Sciatic nerve (tissue), 2 donors: ENCODE results near the gene PBX3. TPM values are rescaled to one million over a fixed set of nuclear protein-coding genes. Genes with fewer than 3 reads are reported as not detected.

Experiments used
- ATAC-seq: fragments of 200-7000 bp; cut with Tn5 transposase; one replicate; pipeline ENCODE4 v1.9.1; 2020; ENCODE audit warnings: mild to moderate bottlenecking, moderate library complexity
- DNase-seq: peaks from one replicate; pipeline ENCODE4 v3.0.0-alpha.2; 2020; ENCODE audit warnings: low spot score
- intact Hi-C: fragments of 100-400 bp; cut with DNase I; formaldehyde crosslinking; loops from one replicate; pipeline ENCODE4 v1.14.2; 2022
- total RNA-seq: library from RNA; stranded (reverse); fragmentation: NEBNext Ultra II Directional; extraction: Animal tissue kit (Norgen Biotek cat#: 25700); gene quantifications from one replicate; pipeline ENCODE4 v1.2.1, GENCODE V29; 2021
- donor health status: DM: no; HTN: no; CAD: no.
- donor health status: DM: no; HTN: no; CAD: no.

PBX3 gene
- total RNA-seq, 1 donor from 2014 or later: 39.1 TPM

DNA sequence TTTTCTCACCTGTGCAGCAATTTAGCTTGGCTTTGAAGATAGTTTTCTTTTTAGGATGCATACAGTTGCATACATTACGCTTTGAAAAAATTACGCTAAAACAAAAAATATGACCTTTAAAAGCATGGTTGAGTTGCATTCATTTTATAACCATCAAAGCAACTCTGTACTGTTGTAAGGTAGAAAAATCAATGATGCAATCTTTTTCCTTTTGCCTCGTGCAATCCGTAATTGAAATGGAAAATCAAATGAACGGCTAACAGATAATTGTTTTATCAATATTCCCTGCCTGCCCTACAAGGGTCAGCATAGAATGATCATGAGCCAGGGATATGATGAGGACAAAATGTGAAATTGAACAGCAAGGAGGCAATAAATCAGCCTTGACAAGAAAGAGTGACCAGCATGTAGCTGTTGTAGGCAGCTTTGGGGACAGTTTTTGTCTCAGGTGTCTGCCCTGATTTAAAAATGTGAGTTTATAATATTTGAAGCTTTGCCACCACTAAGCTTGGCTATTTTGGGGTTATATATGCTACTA is 98.2 kb downstream of the PBX3 start:
- intact Hi-C loops: no loop called here
- ATAC-seq (no peak), DNase-seq (no peak)

DNA sequence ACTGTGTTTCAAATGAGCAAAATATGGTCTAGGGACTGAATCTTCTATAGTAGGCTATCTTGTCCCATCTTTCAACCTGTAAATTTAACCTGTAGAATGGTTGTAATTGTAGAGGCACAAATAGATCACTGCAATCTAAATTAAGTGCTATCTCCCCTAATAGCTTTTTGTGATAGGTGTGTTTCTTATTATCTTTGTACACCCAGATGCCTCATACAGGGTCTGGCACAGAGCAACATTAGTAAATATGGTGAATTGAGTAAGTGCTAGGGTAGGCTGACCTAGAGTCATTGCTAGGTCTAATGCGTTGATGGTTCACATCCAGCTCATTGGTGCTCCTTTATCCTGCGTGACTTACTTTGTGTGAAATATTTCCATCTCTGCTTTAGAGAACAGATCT is 100.6 kb downstream of the PBX3 start:
- ATAC-seq (no peak), DNase-seq (no peak)
- intact Hi-C loops: no loop called here

DNA sequence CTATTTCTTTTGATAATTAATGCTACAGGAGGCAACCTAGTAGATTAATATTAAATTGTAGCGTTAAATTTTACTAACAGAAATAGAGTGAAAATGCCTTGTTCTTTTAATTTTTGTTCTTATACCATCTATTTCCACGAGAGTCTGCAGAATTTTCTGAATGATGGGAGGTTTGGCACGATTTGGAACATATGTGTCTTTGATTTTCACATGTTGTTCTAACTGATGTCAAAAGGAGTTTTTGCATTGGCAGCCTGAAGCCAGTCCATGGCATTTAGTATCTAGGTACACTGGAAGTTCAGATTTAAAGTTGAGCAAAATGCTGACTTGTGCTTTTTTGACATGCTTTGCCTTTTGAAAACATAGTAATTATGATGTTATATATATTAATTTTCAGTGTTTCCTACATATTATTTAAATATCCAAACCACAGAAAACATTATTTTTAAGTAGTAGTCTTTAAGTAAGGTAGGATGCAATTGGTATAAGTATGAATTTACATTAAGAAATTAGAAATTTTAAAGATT is 103.0 kb downstream of the PBX3 start:
- no peak for ATAC-seq
- intact Hi-C loops: no loop called here
- DNase-seq: no peak

DNA sequence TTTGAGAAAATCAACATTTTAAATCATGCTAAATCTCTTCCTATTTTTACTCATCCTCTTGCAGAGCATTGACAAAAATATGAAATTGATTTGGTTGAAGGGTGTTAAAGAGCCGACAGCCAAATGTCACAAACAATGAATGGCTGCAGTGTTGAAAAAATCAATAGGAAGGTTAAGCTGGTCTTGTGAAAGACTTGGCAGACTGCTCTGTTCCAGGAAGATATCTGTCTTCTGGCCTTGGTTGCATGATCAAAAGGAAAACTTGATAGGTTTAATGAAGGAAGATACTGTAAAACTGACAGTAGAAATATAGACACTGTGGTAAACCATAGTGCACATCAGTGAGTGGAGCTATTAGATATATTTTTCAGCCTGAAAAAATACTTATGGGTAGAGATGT is 103.6 kb downstream of the PBX3 start:
- DNase-seq: no peak
- intact Hi-C loops: no loop called here
- no peak for ATAC-seq

DNA sequence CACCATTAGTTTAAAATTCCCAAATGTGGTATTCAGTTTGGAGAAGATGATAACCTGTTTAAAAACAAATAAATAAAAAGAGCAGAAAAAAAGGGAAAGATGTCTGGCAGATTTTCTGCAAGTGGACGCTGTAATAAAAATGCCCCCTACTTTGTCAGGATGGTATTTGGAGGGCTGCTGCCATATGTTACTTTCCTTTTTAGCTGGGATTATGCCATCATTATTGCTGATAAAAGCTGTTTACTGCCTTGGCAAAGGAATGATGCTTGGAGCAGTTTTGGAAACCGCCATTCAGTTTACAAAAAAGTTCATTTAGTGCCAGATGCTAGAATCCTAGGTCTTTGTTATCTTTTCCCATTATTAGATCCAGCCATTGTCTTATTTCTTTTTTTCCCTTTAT is 104.8 kb downstream of the PBX3 start:
- ATAC-seq (no peak), DNase-seq (no peak)
- intact Hi-C loops: no loop called here

DNA sequence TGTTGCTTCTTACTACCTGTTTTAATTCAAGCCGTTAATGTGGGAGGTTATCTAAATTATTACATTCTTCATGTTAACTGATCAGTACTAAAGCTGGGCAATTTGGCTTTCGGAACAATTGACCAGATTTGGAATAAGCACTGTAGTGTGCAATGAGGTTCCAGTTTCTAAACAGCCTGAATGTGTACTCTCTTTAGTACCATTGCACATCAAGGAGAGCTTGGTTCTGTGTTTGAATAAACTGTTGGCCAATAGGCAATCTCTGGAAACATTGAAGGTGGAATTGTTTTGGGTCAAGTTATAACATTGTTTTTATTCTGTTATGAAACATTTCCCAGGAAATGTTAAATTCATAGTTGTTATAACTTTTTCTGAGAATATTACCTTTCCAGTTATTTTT is 105.2 kb downstream of the PBX3 start:
- intact Hi-C loops: no loop called here
- ATAC-seq (no peak), DNase-seq (no peak)

DNA sequence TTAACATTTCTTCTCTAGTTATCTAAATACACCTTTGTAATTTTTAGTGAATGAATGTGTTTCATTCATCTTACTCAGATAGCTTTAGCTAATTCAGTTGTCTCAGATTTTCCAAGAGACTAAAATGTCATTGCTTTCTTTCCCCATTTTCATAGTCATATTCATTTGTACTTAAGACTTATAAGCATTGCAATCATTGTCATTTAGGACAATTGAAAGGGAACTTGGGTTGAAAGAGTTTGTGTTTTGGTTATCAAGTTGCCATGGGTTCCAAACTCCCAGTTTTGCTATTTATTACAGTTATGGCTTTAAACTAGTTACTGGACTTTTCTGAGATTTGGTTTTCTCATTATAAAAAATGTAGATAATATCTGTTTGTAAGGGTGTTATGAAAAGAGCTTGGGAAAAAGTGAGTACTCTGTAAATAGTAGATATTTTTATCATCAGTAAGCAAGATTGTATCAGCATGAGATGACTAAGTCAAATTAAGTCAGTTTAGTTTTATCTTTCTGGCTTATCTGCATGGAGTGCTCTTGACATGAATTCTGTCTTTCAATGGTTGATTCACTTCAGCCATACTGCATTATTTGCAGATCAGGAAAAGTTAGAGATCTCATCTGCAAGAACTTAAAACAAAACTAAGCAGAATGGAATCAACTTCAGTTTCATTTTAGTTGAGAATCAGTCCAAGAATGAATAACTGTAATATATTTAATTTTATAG is 107.5 kb downstream of the PBX3 start:
- ATAC-seq (no peak), DNase-seq (no peak)
- intact Hi-C loops: no loop called here

DNA sequence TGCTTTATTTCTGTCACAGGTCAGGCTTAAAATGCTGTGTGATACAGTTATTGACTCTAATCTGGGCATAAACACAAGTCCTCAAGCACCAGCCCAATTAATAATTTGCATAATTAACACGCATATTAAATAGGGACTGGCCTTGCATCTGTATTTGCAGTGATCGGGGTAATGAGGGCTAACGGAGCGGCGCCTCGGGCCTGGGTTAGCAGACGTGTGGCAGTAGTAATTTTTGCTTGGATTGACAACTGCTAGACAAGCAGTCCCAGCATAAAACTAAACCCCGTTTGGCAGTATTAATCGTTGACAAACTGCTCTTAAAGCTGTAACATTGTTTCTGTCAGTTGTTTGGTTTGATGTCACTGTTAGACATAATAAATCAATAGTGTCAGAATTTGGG is 109.2 kb downstream of the PBX3 start:
- no peak for DNase-seq
- ATAC-seq: no peak
- intact Hi-C loops: no loop called here

DNA sequence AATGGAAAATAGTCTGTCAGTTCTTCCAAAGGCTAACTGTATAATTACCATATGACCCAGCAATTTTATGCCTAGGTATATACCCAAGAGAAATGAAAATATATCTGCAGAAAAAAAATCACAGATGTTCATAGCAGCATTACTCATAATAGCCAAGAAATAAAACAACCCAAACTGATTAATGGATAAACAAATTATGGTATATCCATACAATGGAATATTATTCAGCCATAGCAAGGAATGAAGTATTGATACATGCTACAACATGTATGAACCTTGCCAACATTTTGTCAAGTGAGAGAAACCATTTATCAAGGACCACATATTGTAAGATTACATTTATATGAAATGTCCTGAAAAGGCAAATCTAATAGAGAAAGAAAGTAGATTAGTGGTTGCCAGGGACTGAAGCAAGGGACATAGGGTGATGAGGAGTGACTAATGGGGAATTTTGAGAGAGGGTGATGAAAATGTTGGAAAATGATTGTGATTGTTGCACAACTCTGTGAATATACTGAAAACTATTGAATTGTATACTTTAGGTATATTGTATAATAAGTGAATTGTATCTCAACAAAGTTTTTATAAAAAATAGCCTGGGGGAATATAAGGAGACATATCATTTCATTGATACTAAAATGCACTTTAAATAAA is 114.4 kb downstream of the PBX3 start:
- ATAC-seq (no peak), DNase-seq (no peak)
- intact Hi-C loops: no loop called here

DNA sequence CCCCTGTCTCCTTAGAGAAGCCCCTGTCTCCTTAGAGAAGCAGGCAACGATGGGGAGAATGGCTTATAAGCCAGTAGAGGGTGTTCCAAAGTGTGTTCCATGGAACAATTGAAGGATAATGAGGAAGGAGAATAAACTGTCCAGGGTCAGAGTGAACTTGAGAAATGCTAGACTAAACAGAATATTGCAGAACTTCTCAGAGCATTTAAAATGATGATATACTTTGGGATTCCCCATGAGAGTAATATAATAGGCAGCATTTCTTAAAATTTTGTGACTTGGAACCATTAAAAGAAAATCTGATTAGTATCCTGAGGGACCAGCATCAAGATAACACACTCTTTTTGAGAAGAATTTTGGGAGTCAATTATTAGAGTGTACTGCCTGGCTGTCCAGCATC is 116.8 kb downstream of the PBX3 start:
- intact Hi-C loops: no loop called here
- ATAC-seq (no peak), DNase-seq (no peak)

DNA sequence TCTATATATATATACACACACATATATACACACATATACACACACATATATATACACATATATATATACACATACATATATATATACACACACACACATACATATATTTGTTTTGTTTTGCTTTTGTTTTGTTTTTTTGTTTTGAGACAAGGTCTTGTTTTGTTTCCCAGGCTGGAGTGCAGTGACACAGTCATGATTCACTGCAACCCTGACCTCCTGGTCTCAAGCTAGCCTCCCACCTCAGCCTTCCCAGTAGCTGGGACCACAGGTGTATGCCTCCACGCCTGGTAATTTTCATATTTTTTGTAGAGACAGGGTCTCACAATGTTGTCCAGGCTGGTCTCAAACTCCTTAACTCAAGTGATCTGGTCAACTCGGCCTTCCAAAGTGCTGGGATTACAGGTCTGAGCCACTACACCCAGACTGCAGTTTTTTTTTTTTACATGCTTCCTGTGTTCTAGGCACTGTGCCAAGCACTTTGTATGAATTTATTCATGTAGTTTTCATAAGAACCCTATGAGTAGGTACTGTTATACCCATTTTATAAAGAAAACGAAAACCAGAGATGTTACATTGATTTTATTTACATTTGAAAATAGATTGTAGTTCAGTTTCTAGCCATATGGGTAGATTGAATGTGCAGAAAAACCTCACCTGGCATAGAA is 120.7 kb downstream of the PBX3 start:
- intact Hi-C loops: no loop called here
- ATAC-seq: no peak
- no peak for DNase-seq

DNA sequence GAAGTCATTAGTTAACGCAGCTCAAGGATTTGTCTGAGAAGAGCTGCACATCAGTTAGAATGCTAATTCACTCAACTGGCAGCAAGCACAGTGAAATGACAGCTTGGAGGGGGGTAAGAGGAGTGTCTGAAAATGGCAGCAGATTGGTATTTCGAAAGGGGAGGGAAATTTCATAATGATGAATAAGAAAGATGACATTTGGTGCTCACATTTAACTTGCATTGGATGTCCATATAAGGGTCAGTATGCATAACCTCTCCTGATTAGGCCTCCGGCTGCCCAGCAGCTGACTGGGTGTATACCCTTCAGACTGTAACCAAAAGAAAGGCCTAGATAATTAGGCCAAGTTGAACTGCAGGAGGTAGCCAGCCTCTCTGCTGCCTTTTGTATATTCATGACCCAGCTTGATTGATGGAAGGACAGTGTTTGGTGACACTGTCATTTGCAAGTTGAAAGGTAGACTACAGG is 131.0 kb downstream of the PBX3 start:
- intact Hi-C loops: no loop called here
- DNase-seq (no peak), ATAC-seq (no peak)

DNA sequence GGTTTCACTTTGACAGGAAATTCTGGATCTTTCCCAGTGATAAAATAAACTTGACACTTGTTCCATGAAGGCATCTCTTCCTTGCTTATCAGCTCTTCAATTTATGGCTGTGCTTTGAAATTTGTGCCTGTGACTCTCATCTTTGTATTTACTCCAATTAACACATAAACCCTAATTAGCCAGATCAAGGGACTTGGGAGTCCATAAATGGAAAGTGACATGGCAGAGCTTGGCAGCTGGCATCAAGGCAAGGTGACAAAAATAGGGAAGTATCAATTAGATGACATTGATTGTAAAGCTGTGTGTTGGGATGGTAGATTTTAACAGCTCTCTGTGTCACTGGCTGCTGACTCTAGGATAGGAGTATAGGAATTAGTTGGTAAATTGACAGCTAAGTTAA is 133.9 kb downstream of the PBX3 start:
- intact Hi-C loops: no loop called here
- ATAC-seq (no peak), DNase-seq (no peak)

DNA sequence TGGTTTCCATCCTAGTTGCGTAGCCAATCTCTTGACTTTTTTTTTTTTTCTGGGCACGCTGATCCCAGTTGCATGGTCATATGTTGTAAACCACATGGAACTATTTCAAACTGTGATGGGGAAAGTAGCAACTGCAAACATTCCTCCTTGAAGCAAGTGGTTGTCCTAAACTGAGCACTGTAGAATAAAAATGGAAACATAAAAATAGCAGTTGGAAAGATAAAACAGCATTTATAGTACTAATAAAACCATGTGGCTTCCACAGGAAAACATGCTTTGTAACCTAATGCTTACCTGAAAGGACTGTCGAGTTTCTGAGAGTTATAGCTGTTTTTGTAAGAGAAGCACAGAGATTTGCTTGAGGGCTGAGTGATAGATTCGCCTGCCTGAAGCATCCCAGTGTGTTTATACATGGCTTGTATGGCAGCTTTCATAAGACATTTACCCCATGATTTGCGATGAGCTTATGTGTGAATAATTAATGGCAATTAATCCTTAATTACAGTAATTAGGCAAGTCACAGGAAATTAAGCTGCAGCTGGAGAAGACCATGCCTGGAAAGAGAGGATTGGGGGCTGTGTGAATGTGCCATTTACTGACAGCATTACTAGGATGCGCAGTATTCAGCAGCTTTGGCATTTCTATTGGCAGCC is 136.5 kb downstream of the PBX3 start:
- ATAC-seq: no peak
- intact Hi-C loops: no loop called here
- no peak for DNase-seq

DNA sequence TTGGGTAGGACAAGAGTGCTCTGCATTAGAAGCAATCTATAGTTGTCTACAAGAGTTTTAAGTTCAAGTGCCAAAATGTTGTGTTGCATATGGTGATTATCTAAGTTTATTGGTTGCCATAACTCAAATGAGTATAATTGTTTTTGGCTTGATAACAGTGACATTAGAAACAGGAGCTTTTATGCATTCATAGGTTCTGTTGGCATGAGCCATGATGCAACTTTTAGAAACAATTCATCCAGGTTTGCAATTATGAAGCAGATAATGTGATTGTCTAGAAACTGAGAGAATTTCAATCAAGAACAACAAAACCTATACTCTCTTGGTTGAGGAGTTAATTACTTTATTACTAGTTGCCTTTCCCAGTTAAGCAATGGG is 137.0 kb downstream of the PBX3 start:
- intact Hi-C loops: no loop called here
- DNase-seq (no peak), ATAC-seq (no peak)

DNA sequence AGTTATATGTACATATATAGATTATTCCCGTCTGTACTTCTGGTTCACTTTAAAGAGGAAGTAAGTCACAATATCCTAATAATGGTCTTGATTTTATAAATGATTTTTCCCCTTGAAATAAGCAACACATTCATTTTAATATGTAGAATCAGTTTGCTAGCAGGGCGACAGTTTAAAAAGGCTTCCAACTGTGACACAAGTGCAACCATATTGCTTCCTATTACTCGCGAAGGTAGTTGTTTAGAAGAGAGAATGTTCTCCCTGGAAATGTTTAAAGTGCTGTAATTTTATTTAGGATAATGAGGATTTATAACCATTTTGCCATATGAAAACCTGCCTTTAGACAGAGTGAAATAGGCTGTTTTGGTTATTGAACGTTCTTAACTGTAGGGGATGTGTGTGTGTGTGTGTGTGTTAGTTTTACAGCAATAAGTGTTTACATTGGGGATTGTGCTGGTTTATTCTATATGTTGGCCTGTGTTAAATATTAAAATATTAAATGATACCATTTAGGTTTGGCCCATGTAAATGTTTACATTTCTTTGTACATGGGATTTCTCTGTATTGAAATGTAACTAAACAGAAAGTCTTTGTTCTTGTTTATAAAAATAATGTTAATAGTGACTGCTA is 138.3 kb downstream of the PBX3 start:
- intact Hi-C loops: no loop called here
- ATAC-seq: no peak
- no peak for DNase-seq

DNA sequence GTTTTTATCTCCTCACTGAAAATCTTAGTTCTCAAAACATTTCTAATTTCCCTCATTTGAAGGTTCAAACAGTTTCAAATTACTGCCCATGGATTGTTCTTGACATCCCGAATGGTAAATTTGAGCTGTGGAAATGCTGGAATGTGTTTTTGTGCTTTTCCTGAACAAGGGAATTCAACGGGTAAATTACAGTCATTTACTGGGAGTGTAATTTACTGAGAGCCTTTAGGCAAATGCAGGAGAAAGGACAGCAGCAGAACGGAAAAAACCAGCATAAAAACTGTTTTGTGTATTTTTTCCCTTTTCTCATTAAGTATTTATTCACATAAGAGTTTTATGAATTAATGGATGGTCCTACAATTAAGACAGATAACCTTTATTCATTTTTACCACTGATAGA is 139.2 kb downstream of the PBX3 start:
- no peak for ATAC-seq
- intact Hi-C loops: no loop called here

DNA sequence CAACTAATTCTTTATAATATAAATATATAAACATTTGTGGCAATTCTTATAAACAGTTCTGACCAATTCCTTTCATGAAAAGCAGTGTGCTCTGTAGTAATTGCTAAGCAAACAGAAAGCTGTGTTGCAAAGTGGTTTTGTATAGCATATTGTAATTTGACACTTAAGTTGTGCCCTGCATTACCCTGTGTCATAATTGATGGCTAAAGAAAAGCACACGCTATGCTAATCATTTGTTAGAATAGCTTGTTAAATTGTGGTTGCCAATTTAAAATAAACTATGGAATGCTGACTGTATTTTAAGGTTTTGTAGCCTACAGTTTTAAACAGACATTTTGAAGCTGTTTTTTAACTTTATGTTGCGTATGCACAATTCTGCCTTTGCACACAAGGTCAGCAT is 140.0 kb downstream of the PBX3 start:
- intact Hi-C loops: no loop called here
- ATAC-seq (no peak), DNase-seq (no peak)

More for the DNA sequence above, 139.2 kb downstream of the PBX3 start:
- no peak for DNase-seq

DNA sequence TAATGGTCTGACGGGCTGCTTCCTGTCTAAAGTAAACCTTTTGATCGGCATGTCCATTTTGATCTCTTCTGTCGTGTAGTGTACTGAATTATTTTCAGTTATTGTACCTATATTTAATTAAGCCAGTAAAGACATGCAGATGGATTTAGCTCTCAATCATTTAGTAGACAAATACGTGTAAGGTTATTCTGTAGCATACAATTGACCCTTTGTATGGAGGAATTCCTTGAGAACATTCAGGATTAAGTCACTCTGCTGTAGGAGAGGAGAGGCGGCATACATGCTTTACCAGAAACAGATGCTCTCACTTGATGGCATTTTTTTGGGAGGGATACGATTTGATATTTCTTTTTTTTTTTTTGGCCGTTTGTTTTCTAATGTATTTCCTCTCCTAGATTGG is 141.0 kb downstream of the PBX3 start:
- intact Hi-C loops: no loop called here
- no peak for ATAC-seq

More for the DNA sequence above, 141.0 kb downstream of the PBX3 start:
- DNase-seq: no peak
